T follicular helper cell (primary cell): ENCODE results near the gene TMEM184A.

Experiments used
- DNase-seq: peaks from one replicate; pipeline ENCODE4 v3.0.0-alpha.2; 2020; ENCODE audit warnings: low read depth

Gene TMEM184A

DNA sequence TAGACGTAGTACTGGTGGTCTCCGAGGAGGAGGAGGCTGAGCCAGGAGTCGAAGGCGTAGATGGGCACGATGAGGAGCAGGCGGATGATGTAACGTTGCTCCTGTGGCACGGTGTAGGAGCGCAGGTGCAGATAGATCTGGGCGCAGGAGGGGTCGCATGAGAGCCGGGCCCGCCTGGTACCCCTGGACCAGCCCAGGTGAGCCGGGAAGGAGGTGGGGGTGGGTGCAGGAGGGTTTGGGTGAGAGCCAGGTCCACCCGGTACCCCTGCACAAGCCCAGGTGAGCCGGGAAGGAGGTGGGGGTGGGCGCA lies 5.2 kb downstream of the TMEM184A start:
- DNase-seq = no peak

DNA sequence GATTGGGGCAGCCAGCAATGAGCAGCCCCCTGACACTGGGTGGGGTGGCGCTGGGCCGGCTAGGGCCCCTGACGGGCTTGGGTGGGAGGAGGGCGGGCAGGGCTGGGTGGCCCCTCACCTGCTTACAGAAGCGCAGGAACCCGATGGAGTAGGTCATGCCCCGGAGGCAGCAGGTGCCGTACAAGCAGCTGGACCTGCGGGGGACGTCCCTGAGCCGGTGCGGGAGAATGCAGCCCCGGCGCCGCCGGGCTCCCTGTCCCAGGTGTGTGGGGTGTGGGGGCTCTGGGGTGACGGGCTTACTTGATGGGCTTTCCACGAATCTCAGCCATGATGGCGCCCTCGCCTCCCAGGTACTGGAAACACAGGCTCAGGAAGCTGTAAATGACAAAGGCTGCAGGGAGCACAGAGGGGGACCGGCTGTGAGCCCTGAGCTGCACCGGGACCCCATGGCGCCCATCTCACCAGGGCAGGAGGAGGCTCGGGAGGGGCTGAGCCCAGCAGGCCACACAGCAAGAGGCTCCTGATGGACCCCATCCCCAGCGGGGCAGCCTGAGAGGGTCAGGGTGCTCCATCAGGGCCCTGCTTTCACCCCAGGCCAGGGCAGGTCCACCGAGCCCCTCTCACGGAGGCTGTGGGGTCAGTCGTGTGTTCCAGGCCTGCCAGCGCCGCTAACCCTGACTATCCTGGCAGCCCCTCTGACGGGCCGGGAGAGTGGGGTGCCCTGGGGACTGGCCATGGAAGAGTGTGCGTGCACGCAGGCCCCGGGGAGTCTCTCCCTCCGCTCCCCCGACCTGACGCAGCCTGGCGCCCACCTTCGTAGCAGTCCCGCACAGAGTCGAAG lies 5.8 kb downstream of the TMEM184A start:
- no peak for DNase-seq

DNA sequence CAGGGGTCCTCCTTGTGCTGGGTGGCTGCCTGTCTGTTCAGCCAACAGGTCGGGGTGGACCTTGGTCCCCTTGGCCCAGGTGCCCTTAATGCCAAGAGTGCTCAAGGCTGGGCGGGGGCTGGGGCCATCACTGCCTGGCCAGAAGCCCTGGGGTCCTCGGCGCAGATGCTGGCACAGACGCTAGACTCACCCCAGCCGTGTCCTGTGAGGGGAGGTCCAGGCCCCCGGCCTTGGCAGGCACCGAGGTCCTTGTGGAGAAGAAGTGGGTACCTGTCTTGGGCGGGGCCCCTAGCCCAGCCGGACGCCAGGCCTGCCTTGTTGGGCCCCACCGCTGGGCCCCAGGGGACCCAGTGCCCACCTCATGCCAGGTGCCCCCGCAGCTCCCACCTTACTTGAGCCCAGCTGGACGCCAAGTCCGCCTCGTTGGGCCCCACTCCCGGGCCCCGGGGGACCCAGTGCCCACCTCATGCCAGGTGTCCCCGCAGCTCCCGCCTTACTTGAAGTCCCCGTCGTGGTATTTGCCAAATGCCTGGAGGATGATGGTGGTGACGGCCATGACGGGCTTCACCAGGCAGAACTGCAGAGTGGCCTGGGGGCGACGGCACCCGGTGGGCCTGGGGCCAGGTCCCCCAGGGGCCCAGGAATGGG lies 6.5 kb downstream of the TMEM184A start:
- DNase-seq = no peak

DNA sequence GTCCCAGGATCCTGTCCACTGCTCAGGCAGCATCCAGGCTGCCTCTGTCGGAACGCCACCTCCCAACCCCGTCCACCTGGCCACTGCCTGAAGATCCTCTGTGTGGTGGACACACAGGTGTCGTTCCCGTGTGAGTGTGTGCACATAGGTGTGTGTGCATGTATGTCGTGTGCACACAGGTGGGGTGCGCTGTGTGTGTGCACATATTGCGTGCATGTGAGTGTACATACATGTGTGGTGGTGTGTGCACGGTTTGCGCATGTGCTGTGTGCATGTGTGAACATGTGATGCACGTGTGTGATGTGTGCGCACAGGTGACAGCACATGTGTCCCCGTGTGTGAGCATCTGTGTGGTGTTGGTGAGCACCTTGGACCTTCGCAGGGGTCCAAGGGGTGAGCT lies 7.1 kb downstream of the TMEM184A start:
- no peak for DNase-seq

DNA sequence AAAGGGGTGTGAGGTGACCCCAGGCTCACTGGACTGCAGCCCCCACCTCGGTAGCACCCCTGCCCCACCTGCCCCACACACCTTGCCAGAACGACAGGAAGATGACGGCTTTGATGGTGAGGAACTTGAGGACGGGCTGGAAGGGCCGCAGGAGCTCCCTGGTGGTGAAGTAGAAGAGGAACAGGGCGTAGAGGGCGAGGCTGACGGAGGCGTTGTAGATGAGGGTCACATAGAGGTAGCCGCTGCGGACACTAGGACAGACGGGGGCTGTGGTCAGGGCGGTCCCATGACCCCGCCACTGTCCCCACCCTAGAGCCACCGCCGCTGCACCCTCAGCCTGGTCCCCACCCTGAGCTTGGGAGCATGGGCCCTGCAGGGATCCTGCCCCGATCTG lies 7.6 kb downstream of the TMEM184A start:
- no peak for DNase-seq

DNA sequence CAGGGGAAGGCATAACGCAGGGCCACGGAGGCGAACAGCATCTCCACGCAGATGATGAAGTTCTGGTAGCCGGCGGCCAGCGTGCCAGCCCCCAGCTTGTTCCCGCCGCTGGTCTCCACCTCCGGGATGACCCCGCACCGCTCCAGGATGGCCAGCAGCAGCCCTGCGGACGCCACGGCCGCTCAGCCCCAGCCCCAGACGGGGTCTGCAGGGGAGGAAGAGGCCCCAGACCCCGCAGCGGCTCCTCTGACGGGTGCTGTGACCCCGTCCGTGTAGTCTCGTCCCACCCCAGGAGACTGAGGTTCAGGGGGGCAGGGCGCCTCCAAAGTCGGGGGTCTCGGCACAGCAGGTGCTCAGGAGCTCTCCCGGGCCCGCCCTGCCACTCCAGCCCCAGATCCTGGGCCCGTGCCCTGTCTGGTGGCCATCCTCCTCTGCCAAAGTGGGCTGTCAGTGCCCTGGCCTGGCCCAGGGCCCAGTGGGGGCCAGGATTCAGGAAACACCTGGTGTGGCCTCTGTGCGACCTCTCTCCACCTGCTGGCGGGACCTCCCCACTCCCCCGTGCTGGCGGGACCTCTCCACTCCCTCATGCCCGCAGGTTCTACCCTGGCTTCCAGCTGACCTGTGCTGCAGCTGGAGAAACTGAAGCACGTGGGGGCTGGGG lies 8.1 kb downstream of the TMEM184A start:
- DNase-seq = no peak

DNA sequence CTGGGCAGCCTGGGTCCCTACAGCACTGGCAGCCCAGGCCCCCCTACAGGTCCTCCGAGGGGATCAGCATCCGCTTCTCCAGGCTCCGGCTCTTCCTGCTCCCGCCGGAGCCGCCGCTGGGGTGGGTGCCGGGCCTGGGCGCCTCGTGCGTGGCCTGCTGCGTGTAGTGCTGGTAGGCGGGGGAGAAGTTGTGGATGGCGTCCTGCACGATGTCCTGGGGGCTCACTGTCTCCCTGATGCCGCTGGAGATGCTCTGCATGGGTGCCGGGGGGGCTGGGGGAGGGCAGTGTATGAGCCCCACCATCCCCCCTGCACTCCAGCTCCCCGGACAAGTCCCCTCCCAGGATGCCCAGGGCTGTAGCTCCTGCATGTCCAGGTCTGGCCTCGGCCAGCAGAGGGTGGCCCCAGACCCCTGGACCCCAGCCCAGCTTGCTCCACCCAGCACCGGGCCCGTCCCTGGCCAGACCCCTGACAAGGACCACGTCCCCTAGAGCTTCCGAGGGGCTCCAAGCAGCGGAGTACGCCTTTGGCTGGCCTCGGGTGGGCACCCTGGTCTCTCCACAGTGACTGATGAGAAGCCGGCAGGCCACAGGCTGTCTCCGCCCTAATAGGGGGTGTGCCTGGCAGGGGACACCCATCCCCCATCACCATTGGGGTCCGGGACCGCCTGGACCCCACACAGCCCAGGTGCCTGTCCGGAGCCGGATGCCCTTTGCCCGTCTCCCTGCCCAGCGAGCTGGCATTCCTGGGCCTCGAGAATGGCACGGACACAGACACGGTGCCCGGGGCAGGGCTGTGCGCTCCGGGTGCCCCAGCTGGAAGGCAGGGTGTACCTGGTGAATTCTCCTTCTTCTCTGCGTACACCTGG lies 8.9 kb downstream of the TMEM184A start:
- no peak for DNase-seq

DNA sequence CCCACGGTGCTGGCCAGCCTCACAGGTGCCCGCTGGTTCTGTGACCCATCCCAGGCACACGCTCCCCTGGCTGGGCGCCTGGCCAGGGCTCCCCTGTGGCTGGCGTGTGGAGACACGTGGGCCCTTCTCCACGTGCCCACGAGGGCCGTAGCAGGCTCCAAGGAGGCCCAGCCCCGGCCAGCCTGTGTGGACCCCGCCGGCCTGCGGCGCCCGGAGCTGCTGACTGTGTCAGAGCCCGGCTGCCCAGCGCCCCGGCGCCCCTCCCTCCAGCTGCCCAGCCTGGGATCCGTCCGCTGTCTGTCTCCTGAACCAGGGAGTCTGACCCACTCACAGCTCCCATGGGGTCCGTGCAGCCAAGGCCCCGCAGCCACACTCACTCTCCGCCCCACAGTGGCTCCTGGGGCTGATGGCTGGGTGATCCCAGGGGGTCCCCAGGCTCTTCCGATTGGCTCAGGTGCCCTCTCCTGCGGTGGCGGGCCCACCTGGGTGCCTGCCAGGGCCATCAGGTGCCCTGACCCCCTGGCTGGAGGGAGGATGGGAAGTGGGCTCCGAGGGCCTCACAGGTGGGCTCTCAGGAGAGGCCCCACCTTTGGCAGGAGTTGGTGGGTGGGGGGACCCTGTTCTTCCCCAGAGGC lies 9.6 kb downstream of the TMEM184A start:
- no peak for DNase-seq

DNA sequence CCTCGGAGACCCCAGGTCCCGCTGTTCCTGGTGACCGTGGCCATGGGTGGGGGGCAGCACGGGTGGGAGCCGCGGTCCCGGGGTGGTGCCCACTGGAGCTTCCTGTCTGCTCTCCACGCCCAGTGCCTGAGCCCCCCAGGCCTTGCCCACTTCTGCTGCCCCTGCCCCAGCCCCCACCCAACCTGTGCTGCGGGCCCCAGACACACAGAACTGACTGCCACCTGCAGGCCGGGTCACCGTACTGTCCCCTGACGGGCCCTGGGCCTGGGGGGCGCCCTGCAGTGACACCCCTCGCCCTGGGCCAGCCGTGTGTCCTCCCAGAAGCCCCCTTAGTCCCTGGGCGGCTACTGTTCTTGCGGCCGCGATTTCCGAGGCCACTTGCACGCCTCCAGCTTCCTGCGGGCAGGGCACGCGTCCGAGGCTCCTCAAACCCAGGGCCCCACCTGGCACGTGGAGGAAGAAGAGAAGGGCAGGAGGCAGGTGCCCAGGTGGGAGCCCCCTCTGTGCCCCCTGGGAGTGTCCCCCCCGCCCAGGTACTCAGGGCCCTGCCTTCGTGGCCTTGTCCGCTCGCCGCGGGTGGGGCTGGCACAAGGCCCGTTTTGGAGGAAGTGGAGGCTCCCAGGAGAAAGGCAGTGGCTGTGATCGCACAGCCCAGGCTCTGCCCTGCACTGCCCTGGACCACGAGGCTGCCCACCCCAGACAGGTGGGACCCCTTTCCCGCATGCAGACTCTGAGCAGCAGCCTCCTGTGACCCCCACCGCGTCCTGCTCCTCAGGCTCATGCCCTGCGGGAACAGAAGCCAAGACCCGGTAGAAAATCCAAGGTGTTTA lies 10.4 kb downstream of the TMEM184A start:
- DNase-seq = no peak

DNA sequence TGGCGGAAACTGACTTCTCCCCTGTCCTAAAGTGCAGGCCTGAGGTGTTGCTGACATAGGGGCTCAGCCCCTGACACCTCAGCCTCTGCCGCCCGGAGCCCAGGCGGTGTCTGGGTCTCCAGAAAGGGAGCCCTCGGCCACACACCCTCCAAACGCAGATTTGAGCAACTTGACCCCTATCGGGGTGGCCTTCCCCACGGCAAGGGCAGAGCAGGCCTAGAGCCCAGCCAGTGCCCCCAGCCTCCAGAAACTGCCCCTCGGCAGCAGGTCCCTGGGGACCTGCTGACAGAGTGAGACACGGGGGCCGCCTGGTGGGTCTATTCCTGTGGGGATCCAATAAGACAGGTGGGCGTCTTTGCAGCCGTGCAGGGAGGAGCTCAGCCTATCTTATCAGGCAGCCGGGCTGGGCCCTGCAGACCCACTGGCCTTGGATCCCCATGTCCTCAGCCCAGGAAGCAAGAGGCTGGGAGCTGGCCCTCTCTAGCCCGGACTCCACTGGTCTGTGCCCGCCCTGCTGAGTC lies 11.0 kb downstream of the TMEM184A start:
- DNase-seq = no peak

DNA sequence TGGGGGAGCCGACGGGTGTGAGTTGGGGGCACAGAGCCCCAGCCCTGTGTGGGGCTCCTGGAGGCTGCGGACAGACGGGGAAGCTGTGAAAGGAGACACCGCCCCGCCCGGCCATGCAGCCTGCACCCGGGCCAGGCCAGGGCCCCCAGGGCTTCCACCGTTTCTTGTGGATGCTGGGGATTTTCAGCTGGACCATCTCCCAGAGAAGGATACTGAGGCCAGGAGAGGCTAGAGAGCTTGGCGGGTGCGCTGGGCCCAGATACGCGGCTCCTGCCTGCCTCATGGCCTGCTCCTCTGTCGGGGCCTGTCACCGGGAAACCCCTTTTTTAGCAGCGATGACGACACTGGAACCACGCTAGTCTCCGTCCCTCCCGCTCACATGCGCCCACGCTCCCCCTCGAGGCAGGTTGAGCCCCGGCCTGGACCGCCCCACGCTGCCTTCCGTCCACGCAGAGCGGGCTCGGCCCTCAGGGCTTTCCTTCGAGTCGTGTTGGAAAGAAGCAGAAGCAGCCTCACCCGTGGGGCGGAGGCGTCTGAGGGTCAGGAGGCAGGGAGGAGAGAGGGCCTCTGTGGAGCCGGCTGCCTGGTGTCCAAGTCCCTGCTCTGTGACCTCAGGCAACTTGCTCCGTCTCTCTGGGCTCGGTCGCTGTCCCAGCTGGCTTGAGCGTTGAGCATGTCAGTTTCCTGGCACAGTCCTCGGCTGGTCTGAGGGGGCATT lies 11.7 kb downstream of the TMEM184A start:
- no peak for DNase-seq

DNA sequence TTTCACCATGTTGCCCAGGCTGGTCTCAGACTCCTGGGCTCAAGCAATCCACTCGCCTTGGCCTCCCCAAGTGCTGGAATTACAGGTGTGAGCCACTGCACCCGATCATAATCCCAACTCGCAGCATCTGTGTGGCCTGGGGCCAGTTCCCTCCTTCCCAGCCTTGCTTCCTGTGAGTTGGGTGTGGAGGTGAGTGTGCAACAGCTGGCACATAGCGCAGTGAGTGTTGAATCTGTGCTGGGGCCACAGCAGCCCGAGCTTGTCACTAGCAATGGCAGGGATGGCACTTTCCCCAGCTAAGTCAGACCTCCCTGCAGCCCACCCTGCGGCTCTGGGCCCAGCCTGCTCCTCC lies 12.2 kb downstream of the TMEM184A start:
- DNase-seq = no peak

DNA sequence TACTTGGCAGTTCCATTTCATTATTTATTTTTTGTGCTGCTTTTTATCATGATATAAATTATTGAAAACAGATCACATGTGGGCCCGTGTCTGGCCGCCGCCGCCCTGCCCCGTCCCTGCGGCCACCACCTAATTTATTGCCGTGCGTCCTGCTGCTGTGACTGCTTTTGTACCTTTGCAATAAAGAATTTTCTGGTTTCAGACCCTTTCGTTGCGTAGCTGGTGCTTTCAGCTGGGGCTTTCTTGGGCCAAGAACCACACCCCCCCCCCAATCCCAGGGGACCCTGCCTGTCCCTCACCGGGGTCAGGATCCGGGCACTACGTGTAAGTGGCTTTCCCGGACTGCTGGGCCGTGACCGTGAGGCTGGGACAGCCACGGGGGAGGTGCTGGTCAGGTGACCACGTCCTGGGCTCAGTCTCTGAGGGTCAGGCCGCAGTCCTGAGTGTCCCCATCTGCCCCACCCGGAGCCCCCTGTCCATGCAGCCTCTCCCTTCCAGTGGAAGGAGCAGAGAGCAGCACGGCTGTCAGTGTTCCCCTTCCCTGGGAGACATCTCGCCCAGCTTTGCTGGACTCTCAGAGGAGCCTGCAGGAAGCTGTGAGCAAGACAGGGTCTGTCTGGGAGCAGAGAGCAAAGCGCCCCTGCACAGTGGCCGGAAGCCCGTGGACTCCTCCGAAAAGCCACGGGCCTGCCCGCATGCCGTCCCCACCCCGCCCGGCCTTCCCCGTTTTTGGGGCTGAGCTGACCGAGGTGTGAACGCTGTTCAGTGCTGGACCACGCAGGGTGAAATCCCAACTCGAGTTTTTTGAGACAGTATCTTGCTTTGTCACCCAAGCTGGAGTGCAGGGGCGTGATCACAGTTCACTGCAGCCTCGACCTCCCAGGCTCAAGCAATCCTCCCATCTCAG lies 12.9 kb downstream of the TMEM184A start:
- DNase-seq = no peak

DNA sequence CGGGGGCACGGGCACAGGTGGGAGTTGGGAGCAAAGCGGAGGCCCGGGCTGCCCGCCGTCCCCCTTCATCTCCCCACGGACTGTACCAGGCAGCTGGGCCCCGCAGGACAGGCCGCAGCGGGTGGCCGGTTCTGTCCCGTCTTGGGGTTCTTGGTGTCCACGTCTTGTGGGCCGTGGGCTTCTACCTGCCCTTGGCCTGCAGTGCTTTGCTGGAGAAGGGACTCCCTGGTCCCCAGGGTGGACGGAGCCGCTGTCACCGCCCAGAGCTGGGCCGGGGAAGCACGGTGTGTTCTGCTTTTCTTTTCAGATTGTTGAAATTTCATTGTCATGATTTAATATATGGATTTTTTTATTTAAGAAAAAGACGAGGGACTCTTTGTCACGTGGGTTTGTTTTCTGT lies 13.7 kb downstream of the TMEM184A start:
- DNase-seq = no peak

DNA sequence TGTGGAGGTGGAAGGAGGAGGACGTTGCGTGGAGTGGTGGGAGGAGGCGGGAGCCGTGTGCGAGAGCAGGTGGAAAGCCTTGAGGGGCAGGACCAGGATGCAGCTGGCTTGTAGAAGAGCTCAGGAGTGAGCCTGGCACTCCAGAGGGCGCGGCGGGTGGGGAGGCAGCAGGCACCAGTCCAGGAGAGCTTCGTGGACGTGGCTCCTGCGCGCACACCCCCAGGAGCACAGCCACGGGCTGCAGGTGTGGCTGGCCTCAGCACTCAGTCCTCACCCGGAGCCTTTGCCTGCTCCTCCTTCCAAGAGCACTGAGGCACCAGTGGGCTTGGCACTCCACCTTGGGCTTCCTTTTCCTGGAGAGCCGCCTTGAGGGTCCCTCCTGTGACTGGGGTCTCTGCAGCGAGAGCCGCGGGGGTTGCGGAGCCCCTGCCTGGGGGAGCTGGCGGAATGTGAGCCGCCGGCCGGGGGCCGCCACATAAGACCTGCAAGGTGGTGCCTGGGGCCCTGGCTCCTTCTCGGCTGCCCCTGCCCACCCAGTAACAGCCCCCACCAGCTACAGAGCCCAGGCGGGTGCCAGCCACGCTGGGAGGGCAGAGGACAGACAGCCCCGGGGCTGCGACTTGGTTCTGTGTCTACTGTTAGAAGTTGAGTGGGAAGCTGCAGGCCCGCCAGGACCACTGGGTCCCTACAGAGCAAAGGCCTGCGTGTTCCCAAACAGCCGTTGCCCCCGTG lies 14.4 kb downstream of the TMEM184A start:
- DNase-seq = no peak

DNA sequence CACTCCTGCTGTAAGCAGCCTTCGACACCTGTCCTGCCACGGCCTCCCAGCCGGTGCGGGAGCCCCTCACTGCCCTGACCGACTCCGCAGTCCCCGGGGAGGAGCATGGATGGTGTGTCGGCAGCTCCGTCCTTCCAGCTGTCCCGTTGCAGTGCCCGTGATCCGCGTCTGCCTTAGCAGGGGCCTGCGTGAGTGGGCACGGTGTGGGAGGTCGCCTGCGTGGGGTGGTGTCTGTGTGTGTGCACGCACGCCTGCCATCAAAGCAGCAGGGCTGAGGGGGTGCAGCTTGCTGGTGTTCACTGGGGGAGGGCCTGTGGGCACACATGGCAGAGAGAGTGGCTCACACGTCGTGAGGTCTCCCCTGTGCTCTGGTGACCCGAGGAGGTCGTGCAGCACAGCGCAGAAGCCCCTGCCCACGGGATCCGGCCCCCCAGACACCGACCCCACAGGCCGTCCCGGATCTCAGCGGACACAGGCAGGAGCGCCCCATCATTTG lies 15.2 kb downstream of the TMEM184A start:
- DNase-seq = no peak

DNA sequence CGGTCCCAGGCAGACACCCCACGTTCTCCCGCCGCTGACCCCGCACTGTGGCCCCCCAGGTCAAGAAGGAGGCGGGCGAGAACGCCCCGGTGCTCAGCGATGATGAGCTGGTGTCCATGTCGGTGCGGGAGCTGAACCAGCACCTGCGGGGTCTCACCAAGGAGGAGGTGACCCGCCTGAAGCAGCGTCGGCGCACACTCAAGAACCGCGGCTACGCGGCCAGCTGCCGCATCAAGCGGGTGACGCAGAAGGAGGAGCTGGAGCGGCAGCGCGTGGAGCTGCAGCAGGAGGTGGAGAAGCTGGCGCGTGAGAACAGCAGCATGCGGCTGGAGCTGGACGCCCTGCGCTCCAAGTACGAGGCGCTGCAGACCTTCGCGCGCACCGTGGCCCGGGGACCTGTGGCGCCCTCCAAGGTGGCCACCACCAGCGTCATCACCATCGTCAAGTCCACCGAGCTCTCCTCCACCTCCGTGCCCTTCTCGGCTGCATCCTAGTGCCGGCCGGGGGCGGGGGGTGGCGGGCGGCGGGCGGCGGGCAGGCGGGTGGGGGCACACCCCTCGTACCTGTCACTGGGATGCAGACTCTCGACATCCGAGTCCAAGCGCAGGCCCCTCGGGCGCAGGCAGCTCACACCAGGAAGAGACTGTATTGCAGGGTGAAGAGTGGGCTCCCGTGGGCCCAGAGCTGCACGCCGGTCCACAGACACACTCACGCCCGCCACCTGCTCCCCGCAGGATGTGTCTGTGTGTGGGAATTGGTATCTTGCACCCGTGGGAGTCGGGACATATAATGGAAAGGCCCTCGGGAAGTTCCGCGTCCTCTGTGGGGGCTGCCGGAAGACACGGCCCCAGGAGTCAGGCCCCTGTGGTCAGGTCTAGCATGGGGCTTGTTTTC lies 15.9 kb downstream of the TMEM184A start:
- DNase-seq = no peak
